ENCODE measurements around the gene ZNHIT6.

Gene ZNHIT6

DNA sequence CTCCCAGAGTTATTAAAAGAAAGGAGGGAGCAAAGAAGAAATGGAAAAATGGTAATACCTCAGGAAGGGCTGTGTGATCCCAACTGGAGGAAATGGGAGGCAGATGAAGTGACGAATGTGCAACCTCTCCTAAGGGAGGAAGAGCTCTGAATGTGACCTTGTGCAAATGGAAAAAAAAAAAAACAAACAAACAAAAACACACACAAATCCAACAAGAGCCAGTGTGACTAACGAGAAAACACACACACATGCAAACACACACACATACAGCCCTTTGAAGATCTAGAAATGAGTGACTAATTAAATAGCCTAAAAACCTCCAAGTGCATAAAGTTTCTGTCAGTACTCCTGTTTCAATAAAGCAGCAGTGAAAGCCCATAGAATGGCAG lies 78.7 kb downstream of the ZNHIT6 start:
- TF ChIP-seq, protein P1, sequence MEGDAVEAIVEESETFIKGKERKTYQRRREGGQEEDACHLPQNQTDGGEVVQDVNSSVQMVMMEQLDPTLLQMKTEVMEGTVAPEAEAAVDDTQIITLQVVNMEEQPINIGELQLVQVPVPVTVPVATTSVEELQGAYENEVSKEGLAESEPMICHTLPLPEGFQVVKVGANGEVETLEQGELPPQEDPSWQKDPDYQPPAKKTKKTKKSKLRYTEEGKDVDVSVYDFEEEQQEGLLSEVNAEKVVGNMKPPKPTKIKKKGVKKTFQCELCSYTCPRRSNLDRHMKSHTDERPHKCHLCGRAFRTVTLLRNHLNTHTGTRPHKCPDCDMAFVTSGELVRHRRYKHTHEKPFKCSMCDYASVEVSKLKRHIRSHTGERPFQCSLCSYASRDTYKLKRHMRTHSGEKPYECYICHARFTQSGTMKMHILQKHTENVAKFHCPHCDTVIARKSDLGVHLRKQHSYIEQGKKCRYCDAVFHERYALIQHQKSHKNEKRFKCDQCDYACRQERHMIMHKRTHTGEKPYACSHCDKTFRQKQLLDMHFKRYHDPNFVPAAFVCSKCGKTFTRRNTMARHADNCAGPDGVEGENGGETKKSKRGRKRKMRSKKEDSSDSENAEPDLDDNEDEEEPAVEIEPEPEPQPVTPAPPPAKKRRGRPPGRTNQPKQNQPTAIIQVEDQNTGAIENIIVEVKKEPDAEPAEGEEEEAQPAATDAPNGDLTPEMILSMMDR (IDR thresholded peaks at IDR 0.05; ENCODE audit: low read depth, low read length), result no peak
- no peaks in the 10 kb centered on the region for H3K4me1 ChIP-seq
- H3K4me3 ChIP-seq (ENCODE audit: low read depth, low read length), result no peak overlapping the region
- no peaks in the 10 kb centered on the region for H3K27me3 ChIP-seq
- H3K9me3 ChIP-seq, result no peaks in the 10 kb centered on the region
- no peaks in the 10 kb centered on the region for H3K36me3 ChIP-seq
- no peak for DNase-seq

DNA sequence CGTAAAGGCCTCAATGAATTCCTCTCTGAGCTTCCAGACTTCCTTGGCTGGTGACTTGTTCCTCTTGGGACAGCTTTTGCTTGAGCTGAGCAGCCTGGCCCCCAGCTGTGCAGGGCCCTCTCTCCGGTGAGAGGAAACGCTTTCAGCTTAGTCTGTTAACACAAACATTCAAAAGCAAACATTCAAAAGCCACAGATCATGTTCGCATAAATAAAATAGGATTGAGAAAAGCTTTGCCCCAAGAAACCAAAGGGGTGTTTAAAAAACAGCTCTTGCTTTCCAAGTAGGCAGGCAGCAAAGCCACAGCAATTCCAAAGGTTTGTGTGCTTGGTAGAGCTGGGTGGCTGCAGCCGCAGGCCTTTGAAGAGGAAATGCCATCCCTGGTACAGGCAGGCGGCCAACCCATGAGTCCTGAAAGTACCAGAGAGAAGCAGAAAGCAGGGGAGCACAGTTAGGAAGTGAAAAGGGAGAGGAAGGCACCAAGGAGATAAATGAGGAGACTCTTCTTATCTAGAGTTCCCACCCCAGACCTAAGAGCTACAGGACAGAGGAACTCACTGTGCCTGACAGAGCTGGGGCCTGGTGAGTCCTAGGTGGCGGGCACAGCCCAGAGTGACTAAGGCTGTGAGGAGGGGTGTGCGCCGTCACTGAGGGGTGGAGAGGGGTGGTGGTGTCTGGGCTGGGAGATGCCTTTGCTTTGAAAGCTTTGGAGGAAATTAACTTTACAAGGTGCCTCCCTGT lies 79.3 kb downstream of the ZNHIT6 start:
- H3K4me1 ChIP-seq, result no peaks in the 10 kb centered on the region
- H3K36me3 ChIP-seq, result no peaks in the 10 kb centered on the region
- no peaks in the 10 kb centered on the region for H3K27me3 ChIP-seq
- no peak overlapping the region for H3K4me3 ChIP-seq (ENCODE audit: low read depth, low read length)
- H3K9me3 ChIP-seq, result no peaks in the 10 kb centered on the region
- DNase-seq, result no peak
- TF ChIP-seq, protein P1 (IDR thresholded peaks at IDR 0.05; ENCODE audit: low read depth, low read length), result no peak

DNA sequence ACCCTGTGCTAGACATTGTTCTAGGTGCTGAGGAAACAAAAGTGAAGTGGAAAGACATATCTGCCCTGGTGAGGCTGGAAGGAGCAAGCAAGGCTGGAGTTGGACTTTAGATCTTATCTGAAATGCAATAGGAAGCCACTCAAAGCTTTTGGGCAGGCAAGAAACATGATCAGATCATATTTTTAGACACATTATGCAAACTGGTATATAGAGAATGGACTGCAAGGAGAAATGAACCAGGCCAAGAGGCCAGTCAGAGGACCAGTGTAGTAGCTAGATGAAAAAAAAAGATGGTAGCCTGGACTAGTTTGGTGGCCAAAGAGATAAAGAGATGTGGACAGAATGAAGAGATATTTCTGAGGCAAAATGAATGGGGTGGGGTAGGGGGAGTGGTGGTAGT lies 81.4 kb downstream of the ZNHIT6 start:
- Histone ChIP-seq H3K4me1 (no peaks in the 10 kb centered on the region), H3K9me3 (no peaks in the 10 kb centered on the region), H3K27me3 (no peaks in the 10 kb centered on the region), H3K4me3 (ENCODE audit: low read depth, low read length) (no peak overlapping the region), H3K36me3 (no peaks in the 10 kb centered on the region)
- no peak for DNase-seq
- TF ChIP-seq, protein P1 (IDR thresholded peaks at IDR 0.05; ENCODE audit: low read depth, low read length), result no peak

DNA sequence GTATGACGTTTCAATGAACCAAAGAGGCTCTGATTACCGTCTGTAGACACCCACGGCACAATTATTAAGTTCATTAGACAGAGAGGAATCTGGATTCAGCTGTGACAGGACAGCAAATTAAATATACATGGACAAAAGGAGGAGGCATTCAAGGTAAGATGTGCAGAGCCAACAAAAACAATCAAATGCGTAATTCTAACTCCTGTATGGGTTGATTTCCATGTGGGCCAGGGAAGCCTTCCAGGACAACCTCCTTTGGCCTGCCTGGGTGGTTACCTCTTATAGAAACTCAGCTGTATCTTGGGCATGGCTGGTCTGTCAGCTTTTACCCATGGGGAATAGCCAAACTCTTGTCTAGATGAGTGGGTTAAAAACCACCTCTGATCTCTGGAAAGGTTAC lies 83.9 kb downstream of the ZNHIT6 start:
- no peaks in the 10 kb centered on the region for H3K9me3 ChIP-seq
- no peaks in the 10 kb centered on the region for H3K36me3 ChIP-seq
- no peaks in the 10 kb centered on the region for H3K27me3 ChIP-seq
- no peaks in the 10 kb centered on the region for H3K4me1 ChIP-seq
- no peak overlapping the region for H3K4me3 ChIP-seq (ENCODE audit: low read depth, low read length)
- DNase-seq, result no peak
- TF ChIP-seq, protein P1 (IDR thresholded peaks at IDR 0.05; ENCODE audit: low read depth, low read length), result no peak

DNA sequence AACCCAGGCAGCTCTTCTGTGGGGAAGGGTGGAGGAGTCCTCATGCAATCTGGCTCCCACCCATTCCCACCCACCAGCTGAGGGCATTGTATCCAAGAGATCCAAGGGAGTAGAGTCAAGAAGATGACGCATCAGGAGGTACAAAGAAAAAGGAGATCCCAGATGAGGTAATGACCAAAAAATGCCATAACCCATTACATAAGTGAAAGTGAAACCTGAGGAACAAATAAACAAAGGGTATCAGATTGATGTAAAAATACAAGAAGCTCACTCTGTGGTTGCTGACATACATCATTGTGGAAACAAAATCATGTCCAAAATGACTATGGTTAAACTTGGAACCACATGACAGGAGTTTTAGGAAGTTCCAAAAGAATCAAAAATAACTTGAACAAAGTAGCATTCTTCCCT lies 85.2 kb downstream of the ZNHIT6 start:
- Histone ChIP-seq H3K4me3 (ENCODE audit: low read depth, low read length) (no peak overlapping the region), H3K4me1 (no peaks in the 10 kb centered on the region), H3K27me3 (no peaks in the 10 kb centered on the region), H3K9me3 (no peaks in the 10 kb centered on the region), H3K36me3 (no peaks in the 10 kb centered on the region)
- TF ChIP-seq, protein P1 (IDR thresholded peaks at IDR 0.05; ENCODE audit: low read depth, low read length), result no peak
- no peak for DNase-seq

DNA sequence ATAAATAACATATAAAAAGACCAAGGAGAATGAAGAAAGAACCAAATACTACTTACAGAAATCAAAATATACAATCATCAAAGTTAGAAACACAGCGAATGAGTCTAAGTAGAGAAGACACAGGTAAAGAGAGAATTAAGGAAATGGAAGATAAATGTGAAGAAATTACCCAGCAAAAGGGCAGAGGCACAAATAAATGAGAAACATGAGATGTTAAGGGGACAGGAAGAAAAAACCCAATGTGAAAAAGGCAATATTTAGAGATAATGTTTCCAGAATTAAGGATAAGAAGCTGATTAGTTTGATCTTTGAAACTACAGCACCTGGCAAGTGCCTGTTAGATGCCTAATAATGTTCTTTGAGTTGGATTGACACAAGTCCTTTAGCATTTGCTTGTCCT lies 86.8 kb downstream of the ZNHIT6 start:
- no peaks in the 10 kb centered on the region for H3K9me3 ChIP-seq
- DNase-seq, result no peak
- H3K4me1 ChIP-seq, result no peaks in the 10 kb centered on the region
- no peaks in the 10 kb centered on the region for H3K36me3 ChIP-seq
- no peak overlapping the region for H3K4me3 ChIP-seq (ENCODE audit: low read depth, low read length)
- TF ChIP-seq, protein P1 (IDR thresholded peaks at IDR 0.05; ENCODE audit: low read depth, low read length), result no peak
- no peaks in the 10 kb centered on the region for H3K27me3 ChIP-seq
